Mesothelial cell of epicardium (in vitro differentiated cells): ENCODE data around the gene SOX6. TPM values are rescaled to one million over a fixed set of nuclear protein-coding genes. Genes with fewer than 3 reads are reported as not detected.

Source experiments
- DNase-seq, 2 experiments: peaks; one replicate each; pipeline ENCODE4 v3.0.0; 2021; ENCODE audit warnings: low spot score in 2 of 2; ENCODE audit not compliant: unreplicated experiment in 2 of 2
- H3K27ac Mint-ChIP-seq: 2 replicates; pipeline ENCODE4 v1.8.0; 2021; ENCODE audit warnings: mixed read lengths
- H3K27me3 Mint-ChIP-seq: 2 replicates; pipeline ENCODE4 v1.8.0; 2021; ENCODE audit warnings: low read depth, mixed read lengths
- H3K36me3 Mint-ChIP-seq: 2 replicates; pipeline ENCODE4 v1.8.0; 2021; ENCODE audit warnings: mixed read lengths
- H3K4me1 Mint-ChIP-seq: 2 replicates; pipeline ENCODE4 v1.8.0; 2021; ENCODE audit warnings: mixed read lengths
- H3K4me3 Mint-ChIP-seq: 2 replicates; pipeline ENCODE4 v1.8.0; 2021; ENCODE audit warnings: mild to moderate bottlenecking, moderate library complexity, mixed read lengths
- H3K9me3 Mint-ChIP-seq: 2 replicates; pipeline ENCODE4 v1.8.0; 2021; ENCODE audit warnings: mixed read lengths
- CTCF ChIP-seq: fragments of 200-600 bp; sonication (generic); IDR thresholded peaks from one replicate; pipeline ENCODE4 v1.5.0; 2021; ENCODE audit warnings: antibody characterized with exemption; ENCODE audit not compliant: unreplicated experiment
- total RNA-seq: library from RNA; stranded (reverse); gene quantifications from 3 replicates; pipeline ENCODE4 v1.2.1, GENCODE V29; 2021

SOX6 gene
- total RNA-seq, 1 donor from 2014 or later: 46.4 TPM

GRCh38 chr11:16194566-16194965 is 161.8 kb downstream of the SOX6 start:
- Mint-ChIP-seq H3K4me1 (peaks cover 58% of the 10 kb centered on the region), H3K4me3 (no peak overlapping the region)

GRCh38 chr11:16193897-16194381 is 162.4 kb downstream of the SOX6 start:
- Mint-ChIP-seq H3K4me3 (no peak overlapping the region), H3K27me3 (no peaks in the 10 kb centered on the region), H3K9me3 (no peaks in the 10 kb centered on the region), H3K36me3 (peaks cover 2% of the 10 kb centered on the region), H3K4me1 (peaks cover 58% of the 10 kb centered on the region), H3K27ac (peak overlapping the region; percentile 44)
- no peak for TF ChIP-seq CTCF
- DNase-seq: no peak

More at GRCh38 chr11:16194566-16194965, 161.8 kb downstream of the SOX6 start:
- Mint-ChIP-seq H3K27me3 (no peaks in the 10 kb centered on the region), H3K9me3 (no peaks in the 10 kb centered on the region), H3K36me3 (peaks cover 2% of the 10 kb centered on the region), H3K27ac (peak overlapping the region; percentile 44)
- DNase-seq: no peak
- TF ChIP-seq CTCF: no peak

- peak overlapping the region; percentile 7 for H3K4me3 Mint-ChIP-seq
- H3K9me3 Mint-ChIP-seq: no peaks in the 10 kb centered on the region
- no peaks in the 10 kb centered on the region for H3K27me3 Mint-ChIP-seq
- peak; percentile 22 to 55 for DNase-seq
- peaks cover 61% of the 10 kb centered on the region for H3K4me1 Mint-ChIP-seq
- H3K36me3 Mint-ChIP-seq: no peaks in the 10 kb centered on the region
- TF ChIP-seq CTCF: no peak
- H3K27ac Mint-ChIP-seq: peak overlapping the region; percentile 97
Measured at GRCh38 chr11:16191868-16192240, 164.5 kb downstream of the SOX6 start.

GRCh38 chr11:16191212-16191867 is 165.0 kb downstream of the SOX6 start:
- H3K36me3 Mint-ChIP-seq: peaks cover 2% of the 10 kb centered on the region
- peak overlapping the region; percentile 7 for H3K4me3 Mint-ChIP-seq
- H3K4me1 Mint-ChIP-seq: peaks cover 61% of the 10 kb centered on the region

GRCh38 chr11:16186680-16187079 is 169.7 kb downstream of the SOX6 start:
- no peak for TF ChIP-seq CTCF
- H3K36me3 Mint-ChIP-seq: peaks cover 4% of the 10 kb centered on the region
- DNase-seq: no peak
- no peaks in the 10 kb centered on the region for H3K27me3 Mint-ChIP-seq
- no peak overlapping the region for H3K4me3 Mint-ChIP-seq
- peaks cover 32% of the 10 kb centered on the region for H3K4me1 Mint-ChIP-seq
- no peaks in the 10 kb centered on the region for H3K9me3 Mint-ChIP-seq
- H3K27ac Mint-ChIP-seq: peak overlapping the region; percentile 34

More at GRCh38 chr11:16191212-16191867, 165.0 kb downstream of the SOX6 start:
- DNase-seq: no peak
- Mint-ChIP-seq H3K27me3 (no peaks in the 10 kb centered on the region), H3K27ac (peak overlapping the region; percentile 97), H3K9me3 (no peaks in the 10 kb centered on the region)
- no peak for TF ChIP-seq CTCF
